Articular chondrocyte of knee joint (primary cell): ENCODE results near the gene OR6K3. TPM values are rescaled to one million over a fixed set of nuclear protein-coding genes. Genes with fewer than 3 reads are reported as not detected.

Experiments
- total RNA-seq: library from RNA; depleted of rRNA; stranded (reverse); fragments of >200 nt; gene quantifications from 2 replicates; pipeline ENCODE4 v1.2.3, GENCODE V29; 2012

The OR6K3 gene
- not detected in 2 replicates for total RNA-seq

DNA sequence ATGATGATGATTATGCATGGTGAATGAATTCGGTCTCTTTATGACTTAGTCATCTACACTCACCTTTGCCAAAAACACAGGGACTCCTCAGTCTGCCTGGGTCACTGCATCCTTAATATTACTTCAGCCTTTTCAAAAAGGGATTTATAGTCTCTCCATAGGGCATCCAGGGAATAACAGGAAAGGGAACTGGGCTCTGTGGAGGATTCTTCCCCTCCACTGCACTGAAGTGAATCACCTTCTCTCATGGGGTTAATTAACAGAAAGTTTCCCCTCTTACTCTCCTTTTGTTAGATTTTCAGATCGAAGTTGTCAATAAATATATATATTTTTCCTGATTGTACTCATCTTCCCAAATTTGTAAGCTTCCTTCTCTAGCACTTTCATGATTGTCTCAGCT is at the start of gene OR6K3:
Gene OR6K3 (minus strand): TSS at position 101 of the 400 bp plus-strand sequence. CDS start 2,605 bp downstream, outside the sequence.

GRCh38 chr1:158754420-158754819 is 33.9 kb upstream of the OR6K3 start, which contains the start of gene OR6K6:
Gene OR6K6, plus strand, starts transcription at chr1:158754720. Its CDS starts 168 bp downstream, at chr1:158754888.

GRCh38 chr1:158700552-158700951 is 20.0 kb downstream of the OR6K3 start, which contains the start of gene OR6K2:
Gene OR6K2, minus strand, starts transcription at chr1:158700652. Its CDS starts 0 bp downstream, at chr1:158700652.

GRCh38 chr1:158686111-158687009 is 34.2 kb downstream of the OR6K3 start, which contains the start of gene SPTA1:
Gene SPTA1, minus strand, starts transcription at chr1:158686715. Its CDS starts 198 bp downstream, at chr1:158686517.

Other genes with a start within 250 kb of the OR6K3 start
- gene OR10R2, start 248.5 kb downstream of the OR6K3 start, total RNA-seq = not detected in 2 replicates
- not detected in 2 replicates for gene OR6Y1, start 166.3 kb downstream of the OR6K3 start, total RNA-seq
- not detected in 2 replicates for gene OR6P1, start 150.1 kb downstream of the OR6K3 start, total RNA-seq
- gene OR10X1, start 140.8 kb downstream of the OR6K3 start, total RNA-seq = not detected in 2 replicates
- not detected in 2 replicates for gene OR10Z1, start 115.5 kb downstream of the OR6K3 start, total RNA-seq
- gene SPTA1, start 34.0 kb downstream of the OR6K3 start, total RNA-seq = 0.13 TPM in 1 of 2 replicates, not detected in the other
- not detected in 2 replicates for gene OR6K2, start 20.1 kb downstream of the OR6K3 start, total RNA-seq
- not detected in 2 replicates for gene OR6K6, start 34.0 kb upstream of the OR6K3 start, total RNA-seq
- not detected in 2 replicates for gene OR6N1, start 51.5 kb upstream of the OR6K3 start, total RNA-seq
- gene OR6N2, start 60.5 kb upstream of the OR6K3 start, total RNA-seq = not detected in 2 replicates
- gene MNDA, start 110.6 kb upstream of the OR6K3 start, total RNA-seq = not detected in 2 replicates
- gene PYHIN1, start 210.8 kb upstream of the OR6K3 start, total RNA-seq = not detected in 2 replicates